HepG2 (cell line): ENCODE results near the gene CCDC157. TPM values are rescaled to one million over a fixed set of nuclear protein-coding genes. Genes with fewer than 3 reads are reported as not detected.

Source experiments
- ATRX ChIP-seq: sonication (generic); formaldehyde crosslinking; IDR thresholded peaks from 2 replicates; pipeline ENCODE4 v1.4.0; 2020; ENCODE audit warnings: missing genetic modification reagents, borderline replicate concordance
- BORCS8-MEF2B ChIP-seq: sonication (generic); formaldehyde crosslinking; IDR thresholded peaks from 2 replicates; pipeline ENCODE4 v1.8.0; 2022; ENCODE audit warnings: mild to moderate bottlenecking, missing genetic modification reagents
- EED ChIP-seq: sonication (generic); formaldehyde crosslinking; IDR thresholded peaks from 2 replicates; pipeline ENCODE4 v1.5.0; 2020; ENCODE audit warnings: mild to moderate bottlenecking, missing genetic modification reagents
- GABPB1 ChIP-seq: IDR thresholded peaks from 2 replicates; pipeline ENCODE4 v1.6.1; 2016; ENCODE audit warnings: mild to moderate bottlenecking, missing genetic modification reagents, moderate library complexity, missing compliant biosample characterization
- KDM2A ChIP-seq: sonication (generic); formaldehyde crosslinking; IDR thresholded peaks from 2 replicates; pipeline ENCODE4 v1.4.0; 2020; ENCODE audit warnings: low read depth, missing genetic modification reagents, borderline replicate concordance
- KLF6 ChIP-seq: IDR thresholded peaks from 2 replicates; pipeline ENCODE4 v1.8.0; 2016; ENCODE audit warnings: missing biosample characterization, missing genetic modification reagents
- MZF1 ChIP-seq: sonication (generic); formaldehyde crosslinking; IDR thresholded peaks from 2 replicates; pipeline ENCODE4 v1.8.1; 2023; ENCODE audit warnings: mild to moderate bottlenecking, missing genetic modification reagents, borderline replicate concordance
- NFE2L2 ChIP-seq: fragments of 150-350 bp; IDR thresholded peaks from 2 replicates; pipeline ENCODE4 v1.6.1; 2014; ENCODE audit warnings: low read length
- SIN3A ChIP-seq: IDR thresholded peaks from 2 replicates; pipeline ENCODE4 v1.6.1; 2011; ENCODE audit warnings: low read depth, mild to moderate bottlenecking, control low read depth, low read length, borderline replicate concordance
- TCF12 ChIP-seq, 2 experiments: fragments of 450-650 bp in 1 of 2; sonication (generic) in 1 of 2; formaldehyde crosslinking in 1 of 2; IDR thresholded peaks; 2 replicates each; pipeline versions ENCODE4 v1.6.1 to v1.8.0; 2017 to 2022; ENCODE audit warnings: antibody characterized with exemption in 1 of 2, mild to moderate bottlenecking in 1 of 2, missing genetic modification reagents in 1 of 2, moderate library complexity in 1 of 2
- TEAD3 ChIP-seq: optimal IDR thresholded peaks from 2 replicates; pipeline ENCODE3; 2016; ENCODE audit warnings: borderline replicate concordance
- TMF1 ChIP-seq: sonication (generic); formaldehyde crosslinking; IDR thresholded peaks from 2 replicates; pipeline ENCODE4 v1.8.1; 2022; ENCODE audit warnings: low read depth, missing genetic modification reagents
- ZMAT3 ChIP-seq: sonication (generic); formaldehyde crosslinking; conservative IDR thresholded peaks from 2 replicates; pipeline ENCODE4 v1.7.0; 2021; ENCODE audit warnings: missing genetic modification reagents
- ZNF572 ChIP-seq: sonication (generic); formaldehyde crosslinking; IDR thresholded peaks from 2 replicates; pipeline ENCODE4 v1.5.1; 2020; ENCODE audit warnings: mild to moderate bottlenecking, missing genetic modification reagents
- ZNF652 ChIP-seq: IDR thresholded peaks from 2 replicates; pipeline ENCODE4 v1.6.1; 2016; ENCODE audit warnings: low read depth, borderline replicate concordance
- ZNF674 ChIP-seq: sonication (generic); formaldehyde crosslinking; IDR thresholded peaks from 2 replicates; pipeline ENCODE4 v1.5.0; 2020; ENCODE audit warnings: low read depth, mild to moderate bottlenecking, missing genetic modification reagents
- ZNF790 ChIP-seq: sonication (generic); formaldehyde crosslinking; IDR thresholded peaks from 2 replicates; pipeline ENCODE4 v1.8.0; 2022; ENCODE audit warnings: missing genetic modification reagents, mild to moderate bottlenecking, borderline replicate concordance
- ZSCAN21 ChIP-seq: sonication (generic); formaldehyde crosslinking; IDR thresholded peaks from 2 replicates; pipeline ENCODE4 v1.8.0; 2022; ENCODE audit warnings: mild to moderate bottlenecking, missing genetic modification reagents, moderate library complexity, borderline replicate concordance
- polyA plus RNA-seq, 8 experiments: library from polyadenylated mRNA; depleted of rRNA in 3 of 8; stranded (reverse) in 7 of 8; unstranded in 1 of 8; fragments of >200 nt; fragmentation: Illumina TruSeq in 4 of 8; extraction: Trizol in 4 of 8; gene quantifications; 2 replicates each; pipeline versions ENCODE4 v1.2.1 to v1.2.3, GENCODE V29; 2011 to 2016; ENCODE audit warnings: low read depth in 4 of 8, missing spikeins in 1 of 8, mixed read lengths in 1 of 8; ENCODE audit not compliant: insufficient read depth in 1 of 8
- total RNA-seq, 5 experiments: library from RNA; depleted of rRNA; stranded (reverse); fragments of >200 nt; fragmentation: Illumina TruSeq; extraction: Trizol; gene quantifications; 2 replicates each; pipeline ENCODE4 v1.2.3, GENCODE V29; 2016; ENCODE audit warnings: low read depth in 1 of 5
- TF ChIP-seq, protein P1 (sequence below): sonication (generic); formaldehyde crosslinking; IDR thresholded peaks from 2 replicates; pipeline ENCODE4 v1.5.0; 2020; ENCODE audit warnings: mild to moderate bottlenecking, missing genetic modification reagents
- TF ChIP-seq, protein P2 (sequence below): sonication (generic); formaldehyde crosslinking; IDR thresholded peaks from 2 replicates; pipeline ENCODE4 v1.5.0; 2020; ENCODE audit warnings: missing genetic modification reagents
- TF ChIP-seq, protein P3 (sequence below): sonication (generic); formaldehyde crosslinking; IDR thresholded peaks from 2 replicates; pipeline ENCODE4 v1.8.1; 2023; ENCODE audit warnings: mild to moderate bottlenecking, missing genetic modification reagents
- TF ChIP-seq, protein P4 (sequence below): conservative IDR thresholded peaks from 2 replicates; pipeline ENCODE4 v1.6.1; 2018; ENCODE audit warnings: missing genetic modification reagents
- TF ChIP-seq, protein P5 (sequence below): sonication (generic); formaldehyde crosslinking; IDR thresholded peaks from 2 replicates; pipeline ENCODE4 v1.4.0; 2020; ENCODE audit warnings: mild to moderate bottlenecking, missing genetic modification reagents

CCDC157 gene
- total and polyA plus RNA-seq, 2 of the 13 experiments (the other 11 are each of a cell fraction or from before 2014, with no cell fraction given) = 1.4 to 1.6 TPM

DNA sequence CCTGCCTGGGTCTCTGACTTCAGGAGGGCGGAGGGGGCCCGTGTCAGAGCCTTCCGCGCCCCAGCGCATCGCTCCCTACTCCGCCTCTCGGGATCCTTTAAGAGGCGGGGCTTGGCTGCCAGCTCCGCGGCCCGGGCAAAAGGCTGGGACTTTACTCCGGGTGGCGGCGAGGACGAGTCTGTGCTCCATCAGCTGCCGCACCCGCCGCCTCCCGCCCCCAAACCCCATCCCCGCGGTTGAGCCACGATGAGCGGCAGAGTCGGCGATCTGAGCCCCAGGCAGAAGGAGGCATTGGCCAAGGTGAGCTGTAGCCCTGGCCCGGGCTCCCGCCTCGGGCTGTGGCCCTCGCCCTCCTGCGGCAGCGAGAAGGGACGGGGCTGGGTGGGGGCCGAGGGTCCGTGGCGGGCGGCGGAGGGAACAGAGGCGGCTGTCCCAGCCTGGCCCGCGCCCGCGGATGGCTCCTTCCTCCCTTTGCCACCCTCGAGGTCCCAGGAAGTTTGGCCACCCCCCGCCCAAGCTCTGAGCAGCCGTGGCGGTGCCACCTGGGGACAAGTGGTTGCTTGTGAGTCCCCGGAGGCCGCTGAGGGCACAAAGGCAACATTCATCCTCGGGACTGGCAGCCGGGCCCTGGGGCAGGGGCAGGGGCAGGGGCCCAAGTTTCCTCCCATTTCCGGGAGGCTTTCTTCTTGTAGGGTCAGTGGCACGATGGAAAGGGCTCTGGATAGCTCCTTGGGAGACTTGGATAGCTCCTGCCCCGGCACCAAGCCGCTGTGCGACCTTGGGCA, 40.3 kb downstream of the CCDC157 start, which contains the start of gene SEC14L2 (continued):
- TF ChIP-seq, protein P1, sequence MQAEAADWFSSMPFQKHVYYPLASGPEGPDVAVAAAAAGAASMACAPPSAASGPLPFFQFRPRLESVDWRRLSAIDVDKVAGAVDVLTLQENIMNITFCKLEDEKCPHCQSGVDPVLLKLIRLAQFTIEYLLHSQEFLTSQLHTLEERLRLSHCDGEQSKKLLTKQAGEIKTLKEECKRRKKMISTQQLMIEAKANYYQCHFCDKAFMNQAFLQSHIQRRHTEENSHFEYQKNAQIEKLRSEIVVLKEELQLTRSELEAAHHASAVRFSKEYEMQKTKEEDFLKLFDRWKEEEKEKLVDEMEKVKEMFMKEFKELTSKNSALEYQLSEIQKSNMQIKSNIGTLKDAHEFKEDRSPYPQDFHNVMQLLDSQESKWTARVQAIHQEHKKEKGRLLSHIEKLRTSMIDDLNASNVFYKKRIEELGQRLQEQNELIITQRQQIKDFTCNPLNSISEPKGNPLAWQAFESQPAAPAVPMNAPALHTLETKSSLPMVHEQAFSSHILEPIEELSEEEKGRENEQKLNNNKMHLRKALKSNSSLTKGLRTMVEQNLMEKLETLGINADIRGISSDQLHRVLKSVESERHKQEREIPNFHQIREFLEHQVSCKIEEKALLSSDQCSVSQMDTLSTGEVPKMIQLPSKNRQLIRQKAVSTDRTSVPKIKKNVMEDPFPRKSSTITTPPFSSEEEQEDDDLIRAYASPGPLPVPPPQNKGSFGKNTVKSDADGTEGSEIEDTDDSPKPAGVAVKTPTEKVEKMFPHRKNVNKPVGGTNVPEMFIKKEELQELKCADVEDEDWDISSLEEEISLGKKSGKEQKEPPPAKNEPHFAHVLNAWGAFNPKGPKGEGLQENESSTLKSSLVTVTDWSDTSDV (CRISPR knock-in tag) = no peak
- peak; percentile 19 for TF ChIP-seq TEAD3
- peak; percentile 92 for TF ChIP-seq KDM2A (CRISPR knock-in tag)
- TF ChIP-seq SIN3A = no peak
- no peak for TF ChIP-seq ZNF790 (CRISPR knock-in tag)
- TF ChIP-seq ZMAT3 = 0 out of 2 replicates have a peak, but pooled peaks have one; percentile 29
- no peak; the same call in 1 of the 2 replicates for TF ChIP-seq ZNF572 (CRISPR knock-in tag)
- TF ChIP-seq, protein P2, sequence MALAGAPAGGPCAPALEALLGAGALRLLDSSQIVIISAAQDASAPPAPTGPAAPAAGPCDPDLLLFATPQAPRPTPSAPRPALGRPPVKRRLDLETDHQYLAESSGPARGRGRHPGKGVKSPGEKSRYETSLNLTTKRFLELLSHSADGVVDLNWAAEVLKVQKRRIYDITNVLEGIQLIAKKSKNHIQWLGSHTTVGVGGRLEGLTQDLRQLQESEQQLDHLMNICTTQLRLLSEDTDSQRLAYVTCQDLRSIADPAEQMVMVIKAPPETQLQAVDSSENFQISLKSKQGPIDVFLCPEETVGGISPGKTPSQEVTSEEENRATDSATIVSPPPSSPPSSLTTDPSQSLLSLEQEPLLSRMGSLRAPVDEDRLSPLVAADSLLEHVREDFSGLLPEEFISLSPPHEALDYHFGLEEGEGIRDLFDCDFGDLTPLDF = no peak
- no peak for TF ChIP-seq ZNF652 (CRISPR knock-in tag)
- TF ChIP-seq TMF1 (CRISPR knock-in tag) = 0 out of 2 replicates have a peak, but pooled peaks have one; percentile 37
- no peak for TF ChIP-seq ATRX (CRISPR knock-in tag)
- TF ChIP-seq BORCS8-MEF2B (CRISPR knock-in tag) = no peak
- TF ChIP-seq TCF12 (IDR thresholded peaks at IDR 0.05) = no peak
- TF ChIP-seq TCF12 (CRISPR knock-in tag; IDR thresholded peaks at IDR 0.05) = no peak
- TF ChIP-seq EED (CRISPR knock-in tag) = 0 out of 2 replicates have a peak, but pooled peaks have one; percentile 34
- TF ChIP-seq, protein P3, sequence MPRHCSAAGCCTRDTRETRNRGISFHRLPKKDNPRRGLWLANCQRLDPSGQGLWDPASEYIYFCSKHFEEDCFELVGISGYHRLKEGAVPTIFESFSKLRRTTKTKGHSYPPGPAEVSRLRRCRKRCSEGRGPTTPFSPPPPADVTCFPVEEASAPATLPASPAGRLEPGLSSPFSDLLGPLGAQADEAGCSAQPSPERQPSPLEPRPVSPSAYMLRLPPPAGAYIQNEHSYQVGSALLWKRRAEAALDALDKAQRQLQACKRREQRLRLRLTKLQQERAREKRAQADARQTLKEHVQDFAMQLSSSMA (CRISPR knock-in tag) = no peak
- TF ChIP-seq, protein P4, sequence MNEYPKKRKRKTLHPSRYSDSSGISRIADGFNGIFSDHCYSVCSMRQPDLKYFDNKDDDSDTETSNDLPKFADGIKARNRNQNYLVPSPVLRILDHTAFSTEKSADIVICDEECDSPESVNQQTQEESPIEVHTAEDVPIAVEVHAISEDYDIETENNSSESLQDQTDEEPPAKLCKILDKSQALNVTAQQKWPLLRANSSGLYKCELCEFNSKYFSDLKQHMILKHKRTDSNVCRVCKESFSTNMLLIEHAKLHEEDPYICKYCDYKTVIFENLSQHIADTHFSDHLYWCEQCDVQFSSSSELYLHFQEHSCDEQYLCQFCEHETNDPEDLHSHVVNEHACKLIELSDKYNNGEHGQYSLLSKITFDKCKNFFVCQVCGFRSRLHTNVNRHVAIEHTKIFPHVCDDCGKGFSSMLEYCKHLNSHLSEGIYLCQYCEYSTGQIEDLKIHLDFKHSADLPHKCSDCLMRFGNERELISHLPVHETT (CRISPR knock-in tag) = no peak
- TF ChIP-seq NFE2L2 = no peak
- TF ChIP-seq, protein P5, sequence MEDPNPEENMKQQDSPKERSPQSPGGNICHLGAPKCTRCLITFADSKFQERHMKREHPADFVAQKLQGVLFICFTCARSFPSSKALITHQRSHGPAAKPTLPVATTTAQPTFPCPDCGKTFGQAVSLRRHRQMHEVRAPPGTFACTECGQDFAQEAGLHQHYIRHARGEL (CRISPR knock-in tag) = 0 out of 2 replicates have a peak, but pooled peaks have one; percentile 25
- TF ChIP-seq ZNF674 = no peak
- TF ChIP-seq KLF6 (CRISPR knock-in tag) = 0 out of 2 replicates have a peak, but pooled peaks have one; percentile 4
- TF ChIP-seq GABPB1 (CRISPR knock-in tag) = peak; percentile 41; the same call in 1 of the 2 replicates
- TF ChIP-seq MZF1 (CRISPR knock-in tag) = peak; percentile 70; the same call in 1 of the 2 replicates
- no peak for TF ChIP-seq ZSCAN21 (CRISPR knock-in tag)
